GM19328 (cell line): ENCODE results near the gene NLGN1.

Experiments
- ATAC-seq: cut with Tn5 transposase; IDR thresholded peaks from one replicate; pipeline ENCODE4 v1.9.1; 2021; ENCODE audit warnings: mild to moderate bottlenecking, moderate library complexity; ENCODE audit not compliant: unreplicated experiment

NLGN1 gene

GRCh38 chr3:173624086-173624485, 226.5 kb downstream of the NLGN1 start:
- ATAC-seq: no peak

DNA sequence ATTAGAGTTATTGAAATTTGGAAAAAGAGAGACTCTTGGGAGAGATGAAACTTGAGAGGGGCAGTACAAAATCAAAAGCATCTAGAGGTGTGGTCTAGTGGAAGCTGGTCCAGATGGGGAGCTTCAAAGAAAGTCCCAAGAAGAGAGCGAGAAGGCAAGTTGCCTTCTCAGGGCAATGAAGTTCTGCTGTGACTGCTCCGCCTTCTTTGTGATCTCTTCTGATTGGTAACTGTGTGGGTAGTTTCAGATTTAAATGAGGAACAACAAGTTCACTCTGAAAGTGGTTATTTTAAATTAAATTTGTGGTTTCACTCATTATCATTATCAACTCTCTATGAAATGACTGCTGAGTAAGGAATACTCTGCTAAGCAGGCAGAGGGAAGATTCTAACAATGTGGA, 233.3 kb downstream of the NLGN1 start:
- ATAC-seq: no peak

GRCh38 chr3:173632945-173633344, 235.4 kb downstream of the NLGN1 start:
- ATAC-seq: no peak

DNA sequence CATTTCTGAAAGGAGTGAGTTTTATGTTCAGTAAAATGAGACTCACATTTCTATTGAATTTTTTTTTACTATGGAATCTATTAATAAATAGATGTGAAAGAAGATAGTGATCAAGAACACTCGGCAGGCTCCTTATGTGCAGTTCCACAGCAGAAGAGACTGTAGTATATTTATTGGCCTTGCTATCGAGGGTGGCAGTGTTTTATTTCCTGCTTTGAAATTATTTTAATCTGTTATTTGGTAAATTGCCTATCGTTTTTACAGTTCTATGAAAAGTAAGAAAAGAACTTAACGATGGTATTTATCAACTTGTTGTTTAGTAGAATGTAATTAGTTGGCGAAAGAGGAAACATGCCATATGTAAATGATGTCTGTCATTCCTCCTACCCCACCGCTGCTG, 238.3 kb downstream of the NLGN1 start:
- ATAC-seq: no peak

GRCh38 chr3:173639098-173639497, 241.6 kb downstream of the NLGN1 start:
- ATAC-seq: no peak

DNA sequence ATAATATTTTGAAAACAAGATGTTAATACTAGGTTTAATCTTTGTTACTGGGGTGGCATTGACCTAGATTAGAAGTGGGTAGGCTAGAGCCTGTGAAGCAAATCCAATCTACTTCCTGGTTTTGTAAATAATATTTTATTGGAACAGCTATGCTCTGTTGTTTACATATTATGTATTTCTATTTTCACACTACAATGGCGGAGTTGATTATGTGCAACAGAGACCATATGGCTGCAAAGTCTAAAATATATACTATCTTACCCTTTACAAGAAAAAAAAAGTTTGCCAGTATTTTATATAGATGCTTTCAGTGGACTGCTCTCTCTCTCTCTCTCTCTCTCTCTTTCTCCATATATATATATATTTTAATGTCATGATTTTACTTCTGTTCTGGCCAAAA, 244.2 kb downstream of the NLGN1 start:
- no peak for ATAC-seq

- ATAC-seq: no peak
Observed at GRCh38 chr3:173644086-173645082, 246.8 kb downstream of the NLGN1 start.

DNA sequence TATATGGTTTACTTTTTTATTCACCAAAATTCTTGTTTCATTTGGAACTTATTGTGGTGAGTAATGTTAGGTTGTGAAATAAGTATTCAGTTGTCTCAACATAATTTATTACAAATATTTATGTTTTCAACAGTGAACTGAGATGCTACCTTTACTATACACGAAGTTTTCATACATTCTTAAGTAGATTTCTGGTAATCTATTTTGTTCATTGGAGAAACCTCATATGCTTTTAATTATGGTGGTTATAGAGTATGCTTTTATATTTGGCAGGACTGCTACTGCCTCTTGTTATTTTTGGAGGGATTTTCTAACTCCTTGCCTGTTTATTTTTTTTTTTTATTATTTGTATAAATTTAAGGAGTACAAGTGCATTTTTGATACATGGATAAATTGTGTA, 253.1 kb downstream of the NLGN1 start:
- no peak for ATAC-seq

DNA sequence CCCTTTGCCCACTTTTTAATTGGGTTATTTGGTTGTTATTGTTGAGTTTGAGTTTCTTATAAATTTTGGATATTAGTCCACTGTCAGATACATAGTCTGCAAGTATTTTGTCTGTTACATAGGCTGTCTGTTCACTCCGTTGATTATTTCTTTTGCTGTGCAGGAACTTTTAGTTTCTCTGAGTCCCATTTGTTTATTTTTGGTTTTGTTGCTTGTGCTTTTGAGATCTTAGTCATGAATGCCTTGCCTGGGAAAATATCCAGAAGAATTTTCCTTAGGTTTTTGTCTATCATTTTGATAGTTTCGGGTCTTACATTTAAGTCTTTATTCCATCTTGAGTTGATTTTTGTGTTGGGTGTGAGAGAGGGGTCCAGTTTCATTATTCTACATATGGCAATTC, 254.5 kb downstream of the NLGN1 start:
- no peak for ATAC-seq

GRCh38 chr3:173653781-173654180, 256.2 kb downstream of the NLGN1 start:
- ATAC-seq: no peak

DNA sequence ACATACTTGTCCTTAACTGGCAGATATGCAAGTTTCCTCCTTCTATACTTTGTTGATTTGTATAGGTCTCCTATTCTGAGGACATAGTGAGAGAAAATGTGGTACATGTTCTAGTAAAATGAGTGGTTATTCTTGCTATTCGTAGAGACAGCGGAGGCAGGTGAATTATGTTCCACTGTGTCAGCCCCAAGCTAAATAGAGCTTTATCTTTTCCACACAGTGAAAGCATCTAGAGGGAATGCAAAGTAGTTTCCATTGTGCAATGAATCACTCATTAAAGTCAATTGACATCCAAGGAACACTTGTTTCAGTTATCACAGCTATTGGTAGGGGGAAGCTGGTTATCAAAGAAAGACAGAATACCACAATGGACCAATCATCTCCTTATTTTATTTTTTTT, 262.4 kb downstream of the NLGN1 start:
- no peak for ATAC-seq

DNA sequence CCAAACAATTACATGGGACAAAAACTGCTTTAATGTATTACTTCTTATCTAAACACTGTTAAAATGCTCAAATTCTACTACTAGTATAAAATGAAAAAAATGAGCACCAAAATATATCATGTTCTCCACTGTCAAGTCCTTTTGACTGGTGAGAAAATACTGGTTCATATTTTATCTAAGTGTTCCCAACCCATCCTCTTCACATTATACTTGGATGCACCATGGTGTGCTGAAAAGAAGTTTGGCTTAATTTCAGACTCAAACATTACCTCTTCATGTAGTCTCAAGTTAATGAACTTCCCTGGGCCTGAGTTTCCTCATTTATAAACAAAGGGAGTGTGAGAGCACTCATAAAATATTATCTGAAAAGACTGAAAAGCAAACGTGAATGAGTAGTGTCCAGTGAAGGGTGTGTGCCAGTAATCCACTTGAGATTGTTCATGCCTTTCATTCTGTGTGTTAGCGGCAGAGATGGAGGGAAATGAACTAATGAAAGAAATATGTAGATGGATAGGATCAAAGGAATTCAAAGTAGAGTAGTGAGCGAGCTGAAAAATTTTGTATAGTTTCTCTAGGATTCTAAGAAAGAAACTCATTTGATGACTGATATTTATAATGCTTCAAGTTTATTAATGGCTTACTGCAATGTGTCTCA, 263.2 kb downstream of the NLGN1 start:
- no peak for ATAC-seq

DNA sequence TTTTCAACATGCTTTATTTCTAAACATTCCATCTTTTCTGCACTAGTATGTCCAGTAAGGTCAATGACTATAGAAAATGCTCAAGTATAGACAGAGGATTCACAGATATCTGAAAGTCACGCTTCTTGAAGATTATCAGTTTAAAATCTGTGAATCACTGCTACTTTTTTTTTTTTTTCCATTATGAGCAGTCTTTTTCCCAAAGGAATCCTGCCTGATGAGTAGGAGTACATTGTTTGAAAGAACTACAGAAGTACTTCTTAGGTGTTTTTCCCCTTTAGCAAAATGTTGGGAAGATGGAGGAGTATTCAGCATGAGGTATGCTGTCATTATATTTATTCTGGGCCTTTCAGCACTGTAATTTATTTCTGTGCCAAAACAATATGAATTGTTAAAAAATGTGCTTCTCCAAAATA, 266.2 kb downstream of the NLGN1 start:
- no peak for ATAC-seq

- ATAC-seq: no peak
Observed at GRCh38 chr3:173676094-173676493, 278.6 kb downstream of the NLGN1 start.

DNA sequence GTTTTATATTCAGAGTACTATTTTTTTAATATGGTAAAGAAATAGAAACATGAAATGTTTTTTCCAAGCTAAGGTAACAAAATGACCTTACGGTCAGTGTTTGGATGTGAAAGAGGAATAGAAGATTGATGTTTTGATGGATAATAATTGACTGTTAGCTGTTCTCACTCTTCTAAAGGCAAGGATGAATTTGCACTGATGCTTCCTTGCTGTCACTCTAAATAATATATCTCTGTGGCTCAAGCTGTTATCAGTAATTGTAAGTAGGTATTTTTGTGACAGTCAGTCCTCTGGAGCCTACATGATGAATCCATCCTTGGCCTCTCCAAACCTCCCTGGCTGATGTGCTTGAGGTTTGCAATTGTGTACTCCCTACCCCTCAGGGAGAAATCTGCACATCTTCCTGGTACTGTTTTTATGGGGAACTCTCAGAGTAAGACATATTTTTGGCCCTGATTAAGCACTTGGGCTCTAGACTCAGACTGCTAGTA, 283.7 kb downstream of the NLGN1 start:
- no peak for ATAC-seq

DNA sequence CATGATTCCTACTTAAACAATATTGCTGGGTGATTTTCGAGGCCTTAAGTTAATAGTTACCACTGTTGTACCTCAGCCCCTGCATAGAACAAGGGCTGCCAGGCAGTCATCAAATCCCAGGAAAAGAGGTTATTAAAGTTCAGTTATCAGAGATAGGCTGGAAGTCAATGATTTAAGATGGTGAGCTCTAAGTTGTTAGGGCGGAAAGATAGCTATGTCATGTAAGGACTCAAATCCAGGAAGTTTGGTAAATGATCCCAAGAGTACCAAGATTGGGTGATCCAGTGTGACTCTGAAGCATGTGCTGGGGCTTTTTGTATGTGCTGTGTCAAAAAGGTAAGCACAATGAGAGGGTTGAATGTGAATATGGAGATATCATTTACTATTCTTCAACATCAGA, 287.9 kb downstream of the NLGN1 start:
- ATAC-seq: no peak

DNA sequence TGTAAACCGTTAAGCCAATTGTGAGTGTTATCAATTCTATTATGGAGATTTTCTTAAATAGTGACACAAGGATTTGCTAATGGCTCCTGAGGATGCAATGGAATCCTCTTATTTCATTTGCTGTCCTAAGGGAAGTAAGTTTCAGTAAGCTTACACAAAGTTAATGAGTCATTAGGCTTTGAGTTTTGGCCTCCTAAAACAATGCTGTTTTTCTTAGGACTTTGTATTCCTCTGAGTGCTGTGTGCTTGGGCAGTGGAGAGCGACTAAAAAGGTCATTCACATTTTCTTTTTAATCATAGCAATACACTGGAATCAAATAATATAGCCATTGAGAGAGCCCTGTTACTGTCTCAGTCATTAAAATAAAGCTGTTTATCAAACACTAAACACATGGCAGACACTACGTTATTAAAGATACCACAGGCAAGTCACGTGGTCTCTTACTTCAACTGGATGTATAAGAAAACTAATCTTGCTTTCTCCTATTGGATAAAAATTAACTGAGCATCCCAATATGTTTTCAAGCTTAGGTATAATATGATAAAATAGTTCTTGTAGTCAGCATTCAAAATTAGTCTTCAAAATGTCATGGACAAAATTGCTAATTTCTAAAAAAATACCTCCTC, 290.8 kb downstream of the NLGN1 start:
- no peak for ATAC-seq

- ATAC-seq: no peak
Observed at GRCh38 chr3:173690542-173691180, 293.1 kb downstream of the NLGN1 start.

DNA sequence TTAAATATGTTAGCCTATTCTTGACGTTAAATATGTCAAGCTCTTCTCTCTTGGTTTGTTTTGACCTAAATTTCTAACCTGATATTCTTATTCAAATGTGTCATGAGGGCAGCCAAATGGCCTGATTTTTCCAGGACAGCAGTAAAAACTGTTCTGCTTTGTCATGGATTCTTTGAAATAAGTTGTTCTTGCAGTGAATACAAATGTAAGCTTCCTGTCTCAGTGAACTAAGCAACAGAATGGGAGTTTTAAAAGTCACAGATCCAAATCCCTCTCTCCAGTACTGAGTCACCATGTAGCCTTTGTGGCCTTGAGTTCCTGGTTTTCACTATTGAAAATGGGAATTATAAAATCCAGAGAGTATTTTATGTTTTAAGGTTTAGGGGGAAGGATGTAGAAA, 301.8 kb downstream of the NLGN1 start:
- no peak for ATAC-seq

DNA sequence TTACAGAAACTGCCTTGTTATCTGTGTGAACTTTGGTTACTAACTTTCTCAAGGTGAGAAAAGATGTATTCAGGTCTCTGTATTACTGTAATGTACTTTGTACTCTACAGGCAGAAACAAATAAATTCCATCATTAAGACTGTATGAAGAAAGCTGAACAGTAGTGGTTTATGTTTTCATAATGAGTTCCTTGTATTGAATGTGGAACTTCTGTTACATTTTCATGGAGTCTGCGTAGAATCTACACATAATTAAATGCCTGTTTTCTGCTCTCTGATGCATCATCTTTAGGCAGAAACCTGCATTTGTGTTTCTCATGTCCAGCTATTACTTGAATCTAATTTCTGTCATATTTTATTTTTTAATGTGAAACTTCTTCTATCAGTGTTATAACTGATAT, 302.8 kb downstream of the NLGN1 start:
- ATAC-seq: no peak

DNA sequence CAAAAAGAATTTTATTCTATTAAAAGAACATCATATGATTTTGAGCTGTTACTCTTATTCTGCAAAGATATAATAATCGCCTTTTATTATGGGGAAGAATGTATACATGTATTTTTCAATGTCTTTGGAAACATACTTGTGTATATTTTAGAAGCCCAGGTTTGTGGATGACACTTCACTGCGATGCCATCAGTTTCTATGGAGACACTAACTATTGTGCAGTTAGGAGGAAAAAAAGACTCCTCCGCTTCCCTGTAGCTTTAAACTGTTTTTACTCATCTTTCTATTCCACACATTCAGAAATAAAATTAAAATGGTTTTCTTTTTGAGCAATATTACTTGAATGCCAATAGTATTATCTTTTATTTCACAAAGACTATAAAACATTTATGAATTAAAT, 305.0 kb downstream of the NLGN1 start:
- no peak for ATAC-seq
